B cell (primary cell): Measurements from ENCODE around the gene PDE6B. TPM values are rescaled to one million over a fixed set of nuclear protein-coding genes. Genes with fewer than 3 reads are reported as not detected.

ENCODE experiments used
- ATAC-seq: fragments of 200-7000 bp; cut with Tn5 transposase; one replicate; pipeline ENCODE4 v1.10.0; 2021; ENCODE audit warnings: low read depth, mild to moderate bottlenecking, moderate number of reproducible peaks, moderate library complexity
- CTCF ChIA-PET: fragments of 350-600 bp; sonication (Branson Sonifier 250); formaldehyde crosslinking; loops from one replicate; lab custom pipeline; 2021; ENCODE audit warnings: antibody characterized with exemption, inconsistent platforms; lab: Charles Lee
- POLR2A ChIA-PET: fragments of 350-600 bp; sonication (Branson Sonifier 250); formaldehyde crosslinking; loops from one replicate; lab custom pipeline; 2021; ENCODE audit warnings: antibody characterized with exemption; lab: Charles Lee
- DNase-seq: peaks from one replicate; pipeline ENCODE4 v3.0.0; 2013
- H2AFZ ChIP-seq: 2 replicates; pipeline ENCODE4 v1.6.1; 2012; ENCODE audit warnings: mild to moderate bottlenecking, low read depth, low read length; ENCODE audit not compliant: insufficient read depth, poor library complexity, severe bottlenecking
- H3K27ac ChIP-seq, 2 donors: 1 replicate in 1 of 2; 2 replicates in 1 of 2; pipeline ENCODE4 v1.5.1; 2012 to 2013; ENCODE audit warnings: low read length in 2 of 2, mild to moderate bottlenecking in 2 of 2, moderate library complexity in 1 of 2
- H3K27me3 ChIP-seq, 4 experiments: fragments of 200-600 bp in 1 of 4; sonication (generic) in 1 of 4; replicated peaks in 1 of 4; 1 replicate in 2 of 4; 2 replicates in 2 of 4; pipeline versions ENCODE4 v1.6.1 to v1.7.0; 2013 to 2016; ENCODE audit warnings: low read length in 3 of 4, mild to moderate bottlenecking in 2 of 4, mixed read lengths in 1 of 4, moderate library complexity in 1 of 4; ENCODE audit not compliant: insufficient read depth in 4 of 4, control insufficient read depth in 3 of 4; ENCODE audit errors: control extremely low read depth in 1 of 4
- H3K36me3 ChIP-seq, 2 experiments: replicated peaks in 1 of 2; 1 replicate in 1 of 2; 2 replicates in 1 of 2; pipeline versions ENCODE4 v1.6.1 to v1.7.1; 2013; ENCODE audit warnings: low read length in 1 of 2; ENCODE audit not compliant: insufficient read depth in 2 of 2, control insufficient read depth in 1 of 2; ENCODE audit errors: control extremely low read depth in 1 of 2, extremely low read depth in 1 of 2
- H3K4me1 ChIP-seq, 2 donors: fragments of 200-600 bp in 1 of 2; sonication (generic) in 1 of 2; 1 replicate in 1 of 2; 2 replicates in 1 of 2; pipeline versions ENCODE4 v1.5.1 to v1.6.1; 2013 to 2017; ENCODE audit warnings: low read length in 2 of 2; ENCODE audit not compliant: control insufficient read depth in 2 of 2, insufficient read depth in 2 of 2
- H3K4me2 ChIP-seq: replicated peaks from 2 replicates; pipeline ENCODE3; 2012; ENCODE audit warnings: mild to moderate bottlenecking, low read depth, low read length; ENCODE audit not compliant: poor library complexity, severe bottlenecking
- H3K4me3 ChIP-seq, 5 experiments: fragments of 200-600 bp in 1 of 5; sonication (generic) in 1 of 5; 1 replicate in 3 of 5; 2 replicates in 2 of 5; pipeline versions ENCODE4 v1.5.1 to v1.7.0; 2011 to 2016; ENCODE audit warnings: low read length in 4 of 5, mild to moderate bottlenecking in 4 of 5, low read depth in 2 of 5, control low read depth in 1 of 5, moderate library complexity in 1 of 5; ENCODE audit not compliant: insufficient read depth in 1 of 5; ENCODE audit errors: control extremely low read depth in 1 of 5, extremely low read depth in 1 of 5
- H3K79me2 ChIP-seq: fragments of 200-600 bp; sonication (generic); one replicate; pipeline ENCODE4 v1.6.0; 2016; ENCODE audit warnings: low read length; ENCODE audit not compliant: control insufficient read depth, insufficient read depth
- H3K9ac ChIP-seq: fragments of 200-600 bp; sonication (generic); 2 replicates; pipeline ENCODE4 v1.6.1; 2017; ENCODE audit warnings: mild to moderate bottlenecking, low read length, moderate library complexity
- H3K9me3 ChIP-seq, 3 donors: one replicate each; pipeline versions ENCODE4 v1.6.1 to v1.7.1; 2013; ENCODE audit warnings: low read length in 2 of 3; ENCODE audit not compliant: control insufficient read depth in 2 of 3, insufficient read depth in 1 of 3; ENCODE audit errors: control extremely low read depth in 1 of 3
- H4K20me1 ChIP-seq: 2 replicates; pipeline ENCODE4 v1.6.0; 2012; ENCODE audit warnings: mild to moderate bottlenecking, low read length; ENCODE audit not compliant: insufficient read depth, control insufficient read depth, poor library complexity, severe bottlenecking
- H3K27ac Mint-ChIP-seq: one replicate; pipeline ENCODE4 v1.8.0; 2021; ENCODE audit warnings: mixed read lengths
- H3K27me3 Mint-ChIP-seq: one replicate; pipeline ENCODE4 v1.8.0; 2021; ENCODE audit warnings: mixed read lengths
- H3K4me1 Mint-ChIP-seq: one replicate; pipeline ENCODE4 v1.8.0; 2021; ENCODE audit warnings: mixed read lengths
- H3K4me3 Mint-ChIP-seq: one replicate; pipeline ENCODE4 v1.8.0; 2021; ENCODE audit warnings: mixed read lengths
- H3K9me3 Mint-ChIP-seq: one replicate; pipeline ENCODE4 v1.8.0; 2022; ENCODE audit warnings: mixed read lengths; ENCODE audit not compliant: insufficient read depth
- EZH2 ChIP-seq: IDR thresholded peaks from 2 replicates; pipeline ENCODE4 v1.6.1; 2012; ENCODE audit warnings: borderline replicate concordance, low read depth, mild to moderate bottlenecking, moderate library complexity, low read length; ENCODE audit not compliant: insufficient read depth, poor library complexity, severe bottlenecking
- WGBS: methylation state at CpG from one replicate; pipeline ENCODE4 v1.1.5; 2013; ENCODE audit warnings: missing lambda C conversion rate; ENCODE audit not compliant: insufficient coverage; 5-methylcytosine and 5-hydroxymethylcytosine counted together
- intact Hi-C: fragments of 100-400 bp; cut with micrococcal nuclease; formaldehyde crosslinking; loops from one replicate; pipeline ENCODE4 v1.10.0; 2022
- polyA plus RNA-seq: library from polyadenylated mRNA; depleted of rRNA; stranded (reverse); fragments of >200 nt; gene quantifications from 2 replicates; pipeline ENCODE4 v1.2.3, GENCODE V29; 2012
- total RNA-seq, 2 donors: library from RNA; stranded (reverse); fragments of 120-200 nt in 1 of 2; gene quantifications; 1 replicate in 1 of 2; 2 replicates in 1 of 2; pipeline versions ENCODE4 v1.2.3 to v1.2.4, GENCODE V29; 2013 to 2022
- TF ChIP-seq, protein P1 (sequence below): fragments of 200-600 bp; IDR thresholded peaks from one replicate; pipeline ENCODE4 v1.8.0; 2022; ENCODE audit warnings: antibody characterized with exemption, mild to moderate bottlenecking

PDE6B gene
- total and polyA plus RNA-seq, 2 donors (not counting 1 experiment from before 2014, with no cell fraction given): 20.0 to 25.2 TPM

DNA sequence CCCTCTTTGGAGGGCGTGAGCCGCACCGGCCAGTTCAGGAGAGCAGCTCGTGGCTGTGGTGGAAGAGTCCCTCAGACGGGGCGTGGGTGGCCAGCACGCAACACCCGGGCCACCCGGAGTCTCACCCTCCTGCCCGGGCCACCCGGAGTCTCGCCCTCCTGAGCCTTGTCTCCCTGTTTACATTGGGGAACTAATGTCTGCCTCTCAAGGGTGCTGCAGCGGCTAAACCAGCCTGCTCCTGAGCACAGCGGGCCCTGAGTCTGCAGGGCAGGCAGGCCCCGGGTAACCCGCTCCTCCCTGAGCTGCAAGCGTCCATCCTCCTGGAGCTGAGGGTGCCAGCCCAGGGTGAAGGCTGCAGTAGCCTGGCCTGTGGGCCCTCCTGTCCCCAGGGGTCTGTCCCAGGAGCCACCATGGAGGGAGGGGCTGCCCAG is 3.0 kb downstream of the PDE6B start:
- Mint-ChIP-seq H3K4me3 (no peak overlapping the region), H3K27ac (no peak overlapping the region), H3K4me1 (no peaks in the 10 kb centered on the region), H3K9me3 (no peaks in the 10 kb centered on the region), H3K27me3 (peaks cover 4% of the 10 kb centered on the region)
- no peak overlapping the region for H2AFZ ChIP-seq
- H3K4me3 ChIP-seq: no peak overlapping the region
- no peak overlapping the region for H3K9ac ChIP-seq
- CTCF ChIA-PET: no interaction called here
- peaks cover 0 to 30% (median 3%) of the 10 kb centered on the region in 3 donors for H3K9me3 ChIP-seq
- no peak overlapping the region for H3K27ac ChIP-seq
- intact Hi-C loops: no loop called here
- TF ChIP-seq EZH2: no peak
- TF ChIP-seq, protein P1, sequence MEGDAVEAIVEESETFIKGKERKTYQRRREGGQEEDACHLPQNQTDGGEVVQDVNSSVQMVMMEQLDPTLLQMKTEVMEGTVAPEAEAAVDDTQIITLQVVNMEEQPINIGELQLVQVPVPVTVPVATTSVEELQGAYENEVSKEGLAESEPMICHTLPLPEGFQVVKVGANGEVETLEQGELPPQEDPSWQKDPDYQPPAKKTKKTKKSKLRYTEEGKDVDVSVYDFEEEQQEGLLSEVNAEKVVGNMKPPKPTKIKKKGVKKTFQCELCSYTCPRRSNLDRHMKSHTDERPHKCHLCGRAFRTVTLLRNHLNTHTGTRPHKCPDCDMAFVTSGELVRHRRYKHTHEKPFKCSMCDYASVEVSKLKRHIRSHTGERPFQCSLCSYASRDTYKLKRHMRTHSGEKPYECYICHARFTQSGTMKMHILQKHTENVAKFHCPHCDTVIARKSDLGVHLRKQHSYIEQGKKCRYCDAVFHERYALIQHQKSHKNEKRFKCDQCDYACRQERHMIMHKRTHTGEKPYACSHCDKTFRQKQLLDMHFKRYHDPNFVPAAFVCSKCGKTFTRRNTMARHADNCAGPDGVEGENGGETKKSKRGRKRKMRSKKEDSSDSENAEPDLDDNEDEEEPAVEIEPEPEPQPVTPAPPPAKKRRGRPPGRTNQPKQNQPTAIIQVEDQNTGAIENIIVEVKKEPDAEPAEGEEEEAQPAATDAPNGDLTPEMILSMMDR: no peak
- no peaks in the 10 kb centered on the region for H3K79me2 ChIP-seq
- DNase-seq (no peak), ATAC-seq (no peak)
- no peak overlapping the region for H3K4me2 ChIP-seq
- 94% methylated on average over 17 of the region's 17 CpGs for WGBS
- no peaks in the 10 kb centered on the region for H4K20me1 ChIP-seq
- H3K4me1 ChIP-seq: no peaks in the 10 kb centered on the region
- no peaks in the 10 kb centered on the region for H3K36me3 ChIP-seq
- H3K27me3 ChIP-seq: peaks cover 0 to 6% (median 0%) of the 10 kb centered on the region in 4 experiments
- POLR2A ChIA-PET: no interaction called here

DNA sequence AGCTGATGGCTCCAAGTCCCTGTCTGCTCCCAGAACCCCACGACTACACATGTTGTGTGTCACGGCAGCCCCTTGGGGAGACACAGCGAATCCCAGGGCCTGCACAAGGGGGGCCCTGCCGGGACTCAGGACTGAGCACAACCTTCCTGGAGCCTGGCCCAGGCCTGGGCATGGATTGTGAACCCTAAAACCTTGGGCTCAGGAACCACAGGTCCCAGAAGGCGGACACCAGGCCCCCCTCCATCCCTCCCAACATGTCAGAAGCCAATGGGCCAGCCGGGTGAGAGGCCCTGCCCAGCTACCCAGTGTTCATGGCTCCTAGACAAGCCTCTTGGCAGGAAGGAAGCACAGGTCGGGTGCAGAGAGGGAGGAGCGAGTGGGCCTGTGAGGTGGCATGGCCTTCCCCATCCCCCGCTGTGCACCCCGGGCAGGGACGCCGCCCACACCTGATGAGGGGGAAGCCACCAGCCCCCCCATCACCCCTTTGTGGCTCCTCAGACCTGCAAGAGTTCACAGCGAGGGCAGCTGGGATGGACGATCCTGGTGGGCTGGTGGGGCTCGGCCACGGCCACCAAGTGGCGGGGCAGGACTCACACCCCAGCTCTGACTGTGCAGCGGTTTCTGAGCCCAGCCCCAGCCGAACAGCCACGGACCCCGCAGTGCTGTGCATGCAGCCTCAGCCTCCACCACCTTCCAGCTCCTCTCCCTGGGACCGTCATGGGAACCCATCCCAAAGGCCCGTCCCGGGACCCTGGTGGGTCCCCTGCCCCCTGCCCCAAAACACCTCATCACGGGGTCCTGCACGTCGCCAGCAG is 3.7 kb downstream of the PDE6B start:
- no peak for DNase-seq
- no peak overlapping the region for H3K9ac ChIP-seq
- H3K4me1 ChIP-seq: no peaks in the 10 kb centered on the region
- H3K9me3 Mint-ChIP-seq: no peaks in the 10 kb centered on the region
- H3K27ac ChIP-seq: no peak overlapping the region
- TF ChIP-seq, protein P1: no peak
- H3K27me3 ChIP-seq: peaks cover 0 to 6% (median 0%) of the 10 kb centered on the region in 4 experiments
- peaks cover 0 to 33% (median 3%) of the 10 kb centered on the region in 3 donors for H3K9me3 ChIP-seq
- no peak overlapping the region for H2AFZ ChIP-seq
- H3K27ac Mint-ChIP-seq: no peak overlapping the region
- ChIA-PET POLR2A (no interaction called here), CTCF (no interaction called here)
- H3K79me2 ChIP-seq: no peaks in the 10 kb centered on the region
- H3K36me3 ChIP-seq: no peaks in the 10 kb centered on the region
- no peak overlapping the region for H3K4me3 Mint-ChIP-seq
- ATAC-seq: no peak
- H4K20me1 ChIP-seq: no peaks in the 10 kb centered on the region
- H3K27me3 Mint-ChIP-seq: peaks cover 4% of the 10 kb centered on the region
- H3K4me2 ChIP-seq: no peak overlapping the region
- H3K4me1 Mint-ChIP-seq: no peaks in the 10 kb centered on the region
- intact Hi-C loops: no loop called here
- H3K4me3 ChIP-seq: no peak overlapping the region
- WGBS: 92% methylated on average over 26 of the region's 27 CpGs
